SK-MEL-5 (cell line): ENCODE measurements around the gene BLOC1S2. TPM values are rescaled to one million over a fixed set of nuclear protein-coding genes. Genes with fewer than 3 reads are reported as not detected.

Source experiments
- DNase-seq: peaks from one replicate; pipeline ENCODE4 v3.0.0-alpha.2; 2016; ENCODE audit warnings: low read depth, low spot score
- in situ Hi-C: cut with HindIII; loops from 2 replicates; pipeline ENCODE4 v1.10.0; 2016; ENCODE audit warnings: low sequenced_read_pairs, high pct_unique_total_duplicates, low pct_unique_long_range_greater_than_20kb
- polyA plus RNA-seq, 2 experiments: library from polyadenylated mRNA; depleted of rRNA; stranded (reverse); fragments of >200 nt; gene quantifications; 2 replicates each; pipeline ENCODE4 v1.2.3, GENCODE V29; 2015
- total RNA-seq: library from RNA; depleted of rRNA; stranded (reverse); fragments of >200 nt; shearing (Covaris generic); gene quantifications from 2 replicates; pipeline ENCODE4 v1.2.3, GENCODE V29; 2014; rRNA removed

Gene BLOC1S2
- 48.6 and 55.5 TPM in 2 replicates for total RNA-seq
- 24.8 and 36.2 TPM in 2 replicates for polyA plus RNA-seq (2015; cell fraction: cytosol; rRNA removed)
- 23.1 and 30.1 TPM in 2 replicates for polyA plus RNA-seq (2015; cell fraction: nucleus; rRNA removed)

- in situ Hi-C loops: no loop called here
- peak; percentile 76 for DNase-seq
Measured at GRCh38 chr10:100286051-100287033, at the start of gene BLOC1S2. TSS of gene BLOC1S2 (minus strand) at chr10:100286680. CDS start at chr10:100286659, 21 bp downstream.

GRCh38 chr10:100334762-100335161 is 48.3 kb upstream of the BLOC1S2 start:
- no peak for DNase-seq
- in situ Hi-C loops: loop anchor here (10.0 kb wide), 1 partner anchor 100 kb away; no protein-coding TSS in a partner anchor

GRCh38 chr10:100333661-100334440 is 47.4 kb upstream of the BLOC1S2 start:
- in situ Hi-C loops: loop anchor here (10.0 kb wide), 1 partner anchor 101 kb away; no protein-coding TSS in a partner anchor
- DNase-seq: no peak

- DNase-seq: no peak
- in situ Hi-C loops: loop anchor here (10.0 kb wide), 1 partner anchor 102 kb away; no protein-coding TSS in a partner anchor
Measured at GRCh38 chr10:100333106-100333505, 46.6 kb upstream of the BLOC1S2 start.

- in situ Hi-C loops: loop anchor here (10.0 kb wide), 1 partner anchor 105 kb away; no protein-coding TSS in a partner anchor
Measured at GRCh38 chr10:100330079-100330478, 43.6 kb upstream of the BLOC1S2 start, which contains the start of gene PKD2L1. TSS of gene PKD2L1 (minus strand) at chr10:100330228. CDS start at chr10:100330103, 125 bp downstream.

GRCh38 chr10:100328198-100328597 is 41.7 kb upstream of the BLOC1S2 start:
- no peak for DNase-seq
- in situ Hi-C loops: no loop called here

More at GRCh38 chr10:100330079-100330478, 43.6 kb upstream of the BLOC1S2 start, which contains the start of gene PKD2L1:
- no peak for DNase-seq

- in situ Hi-C loops: no loop called here
- no peak for DNase-seq
Measured at GRCh38 chr10:100327718-100328009, 41.2 kb upstream of the BLOC1S2 start.

GRCh38 chr10:100327007-100327717 is 40.7 kb upstream of the BLOC1S2 start:
- DNase-seq: no peak
- in situ Hi-C loops: no loop called here

GRCh38 chr10:100325158-100325557 is 38.7 kb upstream of the BLOC1S2 start:
- in situ Hi-C loops: no loop called here
- DNase-seq: no peak

GRCh38 chr10:100319707-100320402 is 33.4 kb upstream of the BLOC1S2 start:
- DNase-seq: no peak
- in situ Hi-C loops: no loop called here

- no peak for DNase-seq
- in situ Hi-C loops: no loop called here
Measured at GRCh38 chr10:100318207-100318606, 31.7 kb upstream of the BLOC1S2 start.

- DNase-seq: peak; percentile 31
- in situ Hi-C loops: no loop called here
Measured at GRCh38 chr10:100315615-100316014, 29.1 kb upstream of the BLOC1S2 start.

- no peak for DNase-seq
- in situ Hi-C loops: no loop called here
Measured at GRCh38 chr10:100311298-100311697, 24.8 kb upstream of the BLOC1S2 start.

- in situ Hi-C loops: no loop called here
- DNase-seq: peak; percentile 91
Measured at GRCh38 chr10:100307684-100308083, 21.2 kb upstream of the BLOC1S2 start.

- DNase-seq: no peak
- in situ Hi-C loops: no loop called here
Measured at GRCh38 chr10:100306861-100307260, 20.4 kb upstream of the BLOC1S2 start.

- no peak for DNase-seq
- in situ Hi-C loops: no loop called here
Measured at GRCh38 chr10:100304414-100304813, 17.9 kb upstream of the BLOC1S2 start.
